Lower leg skin (tissue), 4 donors: ENCODE data around the gene CELF5. TPM values are rescaled to one million over a fixed set of nuclear protein-coding genes. Genes with fewer than 3 reads are reported as not detected.
"Not testable (repeated sequence)": the region's sequence is repeated elsewhere in the genome, so short reads cannot be mapped to it uniquely, and the experiment has no call there.

Experiments
- DNase-seq, 2 donors: peaks; one replicate each; pipeline ENCODE4 v3.0.0-alpha.2; 2019; ENCODE audit warnings: low spot score in 2 of 2
- H3K4me3 ChIP-seq: fragments of 200-600 bp; sonication (generic); 2 replicates; pipeline ENCODE4 v1.5.1; 2017; ENCODE audit warnings: mild to moderate bottlenecking, low read depth; ENCODE audit not compliant: poor library complexity, severe bottlenecking
- CTCF ChIP-seq, 3 donors: fragments of 450-650 bp; IDR thresholded peaks; one replicate each; pipeline ENCODE4 v1.5.1; 2016; ENCODE audit warnings: antibody characterized with exemption in 3 of 3, mild to moderate bottlenecking in 3 of 3, moderate library complexity in 2 of 3
- POLR2A ChIP-seq, 2 donors: fragments of 450-650 bp; IDR thresholded peaks; one replicate each; pipeline ENCODE4 v1.6.1; 2016 to 2017; ENCODE audit warnings: antibody characterized with exemption in 2 of 2, mild to moderate bottlenecking in 1 of 2, moderate library complexity in 1 of 2
- WGBS, 2 donors: methylation state at CpG; one replicate each; pipeline ENCODE4 v1.1.5; 2018; 5-methylcytosine and 5-hydroxymethylcytosine counted together
- intact Hi-C: fragments of 100-400 bp; cut with DNase I; formaldehyde crosslinking; loops from one replicate; pipeline ENCODE4 v1.15.0; 2023; ENCODE audit warnings: low total_unique reads
- total RNA-seq, 4 donors: library from RNA; depleted of rRNA; stranded (reverse); fragments of >200 nt; gene quantifications; one replicate each; pipeline ENCODE4 v1.1.0, GENCODE V29; 2016

Gene CELF5
- total RNA-seq, 4 donors from 2014 or later = 0.20 to 0.39 TPM; not detected in 2

DNA sequence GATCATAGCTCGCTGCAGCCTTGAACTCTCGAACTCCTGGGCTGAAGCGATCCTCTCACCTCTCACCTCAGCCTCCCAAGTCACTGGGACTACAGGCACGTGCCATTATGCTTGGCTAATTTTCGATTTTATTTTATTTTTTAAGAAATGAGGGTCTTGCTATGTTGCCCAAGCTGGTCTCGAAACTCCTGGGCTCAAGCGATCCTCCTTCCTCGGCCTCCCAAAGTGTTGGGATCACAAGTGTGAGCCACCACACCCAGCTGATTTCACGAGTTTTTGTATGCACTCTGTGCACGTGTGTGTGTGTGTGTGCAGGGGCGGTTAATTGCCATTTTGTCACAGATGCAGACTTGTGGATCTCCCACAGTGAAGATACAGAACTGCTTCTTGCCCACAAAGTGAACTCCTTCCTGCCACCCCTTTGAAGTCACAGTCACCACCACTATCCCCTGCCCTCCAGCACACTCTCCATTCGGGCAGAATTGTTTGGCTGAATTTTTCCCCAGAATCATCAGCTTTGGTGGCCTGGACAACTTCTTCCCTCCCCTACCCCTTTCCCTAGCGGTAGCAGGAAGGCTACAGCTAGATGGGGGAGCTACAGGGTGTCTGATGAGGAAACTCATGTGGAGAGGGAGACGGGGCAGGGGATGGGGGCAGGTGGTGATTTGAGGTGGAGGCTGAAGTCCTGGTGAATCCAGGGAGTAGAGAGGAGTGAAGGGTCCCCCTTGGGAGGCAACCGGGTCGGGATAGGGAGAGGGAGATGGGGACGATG lies 59.6 kb downstream of the CELF5 start:
- no peak for DNase-seq
- 68 to 70% methylated on average over 17 of the region's 17 CpGs for whole genome bisulfite sequencing, 2 donors

DNA sequence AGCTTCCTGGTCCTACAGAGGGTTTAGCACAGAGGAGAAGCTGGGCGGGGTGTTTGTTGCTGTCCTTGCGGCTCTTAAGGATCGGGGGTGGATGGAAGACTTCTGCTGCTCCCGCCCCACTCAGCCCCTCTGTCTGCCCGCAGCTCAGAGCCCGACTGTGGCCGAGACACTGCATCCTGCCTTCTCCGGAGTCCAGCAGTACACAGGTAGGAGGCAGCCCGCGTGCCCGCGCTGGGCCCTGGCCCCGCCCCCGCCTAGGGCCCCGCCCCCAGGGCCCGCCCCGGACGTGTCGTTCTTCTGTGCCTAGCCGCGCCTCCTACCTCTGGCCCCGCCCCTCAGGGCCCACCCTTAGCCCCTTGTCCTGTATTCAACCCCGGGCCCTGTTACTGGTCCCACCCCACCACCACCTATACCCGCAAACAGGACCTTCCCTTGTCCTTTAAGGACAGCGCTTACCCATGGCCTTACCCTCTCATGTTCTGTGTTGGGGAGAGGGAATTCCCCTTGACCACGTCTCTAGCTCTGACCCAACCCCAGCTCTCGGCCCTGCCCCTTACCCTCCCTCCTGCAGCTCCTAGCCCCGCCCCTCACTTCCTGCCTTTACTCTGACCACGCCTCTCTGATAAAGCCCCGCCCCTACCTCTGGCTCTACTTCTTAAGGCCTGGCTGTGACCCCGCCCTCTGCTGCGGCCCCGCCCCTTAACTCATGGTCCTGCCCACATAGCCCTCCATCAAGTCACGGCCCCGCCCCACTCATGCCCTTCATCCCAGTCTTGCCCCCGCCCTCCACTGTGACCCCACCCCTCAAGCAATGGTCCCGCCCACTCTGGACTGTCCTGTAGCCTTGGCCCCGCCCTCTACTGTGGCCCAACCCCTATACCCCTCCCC lies 60.5 kb downstream of the CELF5 start:
- 4 to 5% methylated on average over 29 to 34 of the region's 38 CpGs for WGBS, 2 donors
- H3K4me3 ChIP-seq = no peak overlapping the region
- intact Hi-C loops = no loop called here
- DNase-seq = peak; percentile 59 to 93
- TF ChIP-seq CTCF (IDR thresholded peaks at IDR 0.05) (no peak), POLR2A (IDR thresholded peaks at IDR 0.05) (no peak)

More for the DNA sequence above, 59.6 kb downstream of the CELF5 start:
- intact Hi-C loops = no loop called here
- TF ChIP-seq POLR2A (IDR thresholded peaks at IDR 0.05) (no peak), CTCF (IDR thresholded peaks at IDR 0.05) (no peak)
- H3K4me3 ChIP-seq = no peak overlapping the region

- WGBS, 2 donors = 2 to 3% methylated on average over 26 to 33 of the region's 40 CpGs
- no peak overlapping the region for H3K4me3 ChIP-seq
- intact Hi-C loops = no loop called here
- TF ChIP-seq CTCF (IDR thresholded peaks at IDR 0.05) (no peak), POLR2A (IDR thresholded peaks at IDR 0.05) (no peak)
- no peak for DNase-seq
Measured at GRCh38 chr19:3285647-3286176, 61.3 kb downstream of the CELF5 start.

DNA sequence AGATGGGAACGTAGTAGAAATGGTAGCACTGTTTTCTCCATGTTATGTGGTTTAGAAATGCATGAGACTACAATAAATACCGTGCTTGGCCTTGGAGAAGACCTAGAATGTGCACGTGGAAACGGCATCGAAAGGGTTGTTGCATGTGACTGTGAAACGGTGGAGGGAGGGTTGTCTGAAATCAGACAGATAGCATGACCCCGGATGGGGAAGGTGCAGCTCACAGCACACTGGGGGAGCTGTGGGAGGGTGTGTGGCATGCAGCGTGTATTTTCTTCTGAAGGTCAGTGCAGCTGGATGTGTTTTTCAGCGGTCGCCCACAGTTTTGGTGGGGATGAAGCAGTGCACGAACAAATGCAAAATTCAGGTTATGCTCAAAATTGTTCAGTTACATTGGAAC lies 63.4 kb downstream of the CELF5 start:
- H3K4me3 ChIP-seq = no peak overlapping the region
- intact Hi-C loops = no loop called here
- DNase-seq = no peak
- WGBS, 2 donors = 42 to 47% methylated on average over 11 of the region's 11 CpGs
- TF ChIP-seq CTCF (IDR thresholded peaks at IDR 0.05) (no peak), POLR2A (IDR thresholded peaks at IDR 0.05) (no peak)

GRCh38 chr19:3288437-3288836 lies 64.0 kb downstream of the CELF5 start:
- DNase-seq, intact Hi-C loops, H3K4me3 ChIP-seq: not testable (repeated sequence)
- 89 to 95% methylated on average over 5 of the region's 5 CpGs for WGBS, 2 donors
